HEK293 (cell line): ENCODE data around the gene SPRY4.

ENCODE experiments used
- CTCF ChIA-PET: fragments of 350-600 bp; formaldehyde crosslinking; extraction: SDS; loops from one replicate; lab custom pipeline; 2021; ENCODE audit warnings: antibody characterized with exemption; lab: Yijun Ruan, JAX
- POLR2A ChIA-PET: fragments of 300-600 bp; formaldehyde crosslinking; extraction: SDS; loops from one replicate; lab custom pipeline; 2020; ENCODE audit warnings: antibody characterized with exemption, inconsistent platforms; lab: Yijun Ruan, JAX
- H3K27ac ChIP-seq: fragments of 200-500 bp; sonication (Bioruptor generic); 2 replicates; pipeline ENCODE4 v1.5.1; 2014; ENCODE audit warnings: low read depth, low read length, control low read depth, inconsistent platforms; ENCODE audit errors: extremely low read depth
- H3K36me3 ChIP-seq, 2 experiments: fragments of 200-500 bp in 1 of 2; sonication (Bioruptor generic) in 1 of 2; 1 replicate in 1 of 2; 2 replicates in 1 of 2; pipeline ENCODE4 v1.5.1; 2014 to 2017; ENCODE audit warnings: inconsistent platforms in 2 of 2, low read length in 2 of 2; ENCODE audit not compliant: control insufficient read depth in 2 of 2, insufficient read depth in 1 of 2
- H3K4me1 ChIP-seq: fragments of 200-500 bp; sonication (Bioruptor generic); 2 replicates; pipeline ENCODE4 v1.5.1; 2014; ENCODE audit warnings: mild to moderate bottlenecking, low read length, inconsistent platforms; ENCODE audit not compliant: control insufficient read depth, insufficient read depth
- H3K4me3 ChIP-seq: 2 replicates; pipeline ENCODE4 v1.5.1; 2011; ENCODE audit warnings: low read depth, mild to moderate bottlenecking, control low read depth, low read length, moderate library complexity
- H3K9me3 ChIP-seq: fragments of 200-500 bp; sonication (Bioruptor generic); 2 replicates; pipeline ENCODE4 v1.5.1; 2014; ENCODE audit warnings: low read depth, low read length, inconsistent platforms; ENCODE audit not compliant: control insufficient read depth, insufficient read depth
- FEZF1 ChIP-seq: fragments of 450-650 bp; formaldehyde crosslinking; IDR thresholded peaks from 2 replicates; pipeline ENCODE4 v1.5.1; 2016; ENCODE audit warnings: missing biosample characterization, missing genetic modification characterization
- GLIS1 ChIP-seq: fragments of 450-650 bp; formaldehyde crosslinking; IDR thresholded peaks from 2 replicates; pipeline ENCODE4 v1.5.1; 2016; ENCODE audit warnings: missing biosample characterization, missing genetic modification characterization
- GLIS2 ChIP-seq: fragments of 450-650 bp; formaldehyde crosslinking; IDR thresholded peaks from 2 replicates; pipeline ENCODE4 v1.5.1; 2016; ENCODE audit warnings: missing biosample characterization, missing genetic modification characterization
- KLF10 ChIP-seq: fragments of 450-650 bp; IDR thresholded peaks from 2 replicates; pipeline ENCODE4 v1.5.1; 2018; ENCODE audit warnings: missing biosample characterization, mild to moderate bottlenecking, missing genetic modification characterization
- KLF9 ChIP-seq: fragments of 450-650 bp; formaldehyde crosslinking; IDR thresholded peaks from 2 replicates; pipeline ENCODE4 v1.5.1; 2016; ENCODE audit warnings: missing biosample characterization, missing genetic modification characterization, low read depth
- MYNN ChIP-seq: fragments of 450-650 bp; formaldehyde crosslinking; IDR thresholded peaks from 2 replicates; pipeline ENCODE4 v1.5.1; 2016; ENCODE audit warnings: missing biosample characterization, missing genetic modification characterization, borderline replicate concordance
- MZF1 ChIP-seq: fragments of 450-650 bp; formaldehyde crosslinking; IDR thresholded peaks from 2 replicates; pipeline ENCODE4 v1.5.1; 2017; ENCODE audit warnings: missing biosample characterization, missing genetic modification characterization, borderline replicate concordance
- SCRT2 ChIP-seq: fragments of 450-650 bp; formaldehyde crosslinking; IDR thresholded peaks from 2 replicates; pipeline ENCODE4 v1.5.1; 2016; ENCODE audit warnings: missing biosample characterization, missing genetic modification characterization
- SP2 ChIP-seq: fragments of 450-650 bp; formaldehyde crosslinking; IDR thresholded peaks from 2 replicates; pipeline ENCODE4 v1.5.1; 2016; ENCODE audit warnings: missing biosample characterization, missing genetic modification characterization
- SP3 ChIP-seq: fragments of 450-650 bp; formaldehyde crosslinking; IDR thresholded peaks from 2 replicates; pipeline ENCODE4 v1.5.1; 2016; ENCODE audit warnings: missing biosample characterization, missing genetic modification characterization
- TCF7L2 ChIP-seq: IDR thresholded peaks from 2 replicates; pipeline ENCODE4 v1.6.1; 2011; ENCODE audit warnings: low read depth, mild to moderate bottlenecking, inconsistent platforms, low read length, moderate library complexity, borderline replicate concordance
- ZBTB17 ChIP-seq: fragments of 450-650 bp; formaldehyde crosslinking; IDR thresholded peaks from 2 replicates; pipeline ENCODE4 v1.5.1; 2016; ENCODE audit warnings: missing biosample characterization, missing genetic modification characterization
- ZBTB44 ChIP-seq: fragments of 450-650 bp; IDR thresholded peaks from 2 replicates; pipeline ENCODE4 v1.5.1; 2018; ENCODE audit warnings: missing biosample characterization, mild to moderate bottlenecking, missing genetic modification characterization
- ZBTB48 ChIP-seq: fragments of 450-650 bp; formaldehyde crosslinking; IDR thresholded peaks from 2 replicates; pipeline ENCODE4 v1.5.1; 2016; ENCODE audit warnings: missing biosample characterization, missing genetic modification characterization
- ZBTB8A ChIP-seq: fragments of 450-650 bp; formaldehyde crosslinking; IDR thresholded peaks from 2 replicates; pipeline ENCODE4 v1.5.1; 2016; ENCODE audit warnings: missing biosample characterization, missing genetic modification characterization
- ZNF146 ChIP-seq: fragments of 450-650 bp; formaldehyde crosslinking; IDR thresholded peaks from 2 replicates; pipeline ENCODE4 v1.5.1; 2016; ENCODE audit warnings: missing biosample characterization, missing genetic modification characterization
- ZNF157 ChIP-seq: fragments of 450-650 bp; formaldehyde crosslinking; IDR thresholded peaks from 2 replicates; pipeline ENCODE4 v1.5.1; 2016; ENCODE audit warnings: missing biosample characterization, missing genetic modification characterization
- ZNF174 ChIP-seq: fragments of 450-650 bp; formaldehyde crosslinking; IDR thresholded peaks from 2 replicates; pipeline ENCODE4 v1.5.0; 2017; ENCODE audit warnings: missing biosample characterization, mild to moderate bottlenecking, missing genetic modification characterization
- ZNF184 ChIP-seq: fragments of 450-650 bp; IDR thresholded peaks from 2 replicates; pipeline ENCODE4 v1.5.1; 2018; ENCODE audit warnings: missing biosample characterization, mild to moderate bottlenecking, missing genetic modification characterization
- ZNF214 ChIP-seq: fragments of 450-650 bp; formaldehyde crosslinking; IDR thresholded peaks from 2 replicates; pipeline ENCODE4 v1.5.1; 2017; ENCODE audit warnings: missing biosample characterization, mild to moderate bottlenecking, missing genetic modification characterization, borderline replicate concordance
- ZNF311 ChIP-seq: fragments of 450-650 bp; formaldehyde crosslinking; IDR thresholded peaks from 2 replicates; pipeline ENCODE4 v1.5.1; 2017; ENCODE audit warnings: missing biosample characterization, missing genetic modification characterization, borderline replicate concordance
- ZNF341 ChIP-seq: fragments of 450-650 bp; formaldehyde crosslinking; IDR thresholded peaks from 2 replicates; pipeline ENCODE4; 2016; ENCODE audit warnings: low read depth, missing biosample characterization, missing genetic modification characterization
- ZNF398 ChIP-seq: fragments of 450-650 bp; formaldehyde crosslinking; IDR thresholded peaks from 2 replicates; pipeline ENCODE4 v1.5.1; 2017; ENCODE audit warnings: missing biosample characterization, missing genetic modification characterization
- ZNF558 ChIP-seq: fragments of 450-650 bp; formaldehyde crosslinking; IDR thresholded peaks from 2 replicates; pipeline ENCODE4 v1.5.1; 2016; ENCODE audit warnings: missing biosample characterization, missing genetic modification characterization
- ZNF585B ChIP-seq: fragments of 450-650 bp; formaldehyde crosslinking; IDR thresholded peaks from 2 replicates; pipeline ENCODE4 v1.5.1; 2016; ENCODE audit warnings: missing biosample characterization, missing genetic modification characterization
- ZNF629 ChIP-seq: fragments of 450-650 bp; formaldehyde crosslinking; IDR thresholded peaks from 2 replicates; pipeline ENCODE4 v1.5.1; 2017; ENCODE audit warnings: missing biosample characterization, missing genetic modification characterization
- ZNF768 ChIP-seq: fragments of 450-650 bp; formaldehyde crosslinking; IDR thresholded peaks from 2 replicates; pipeline ENCODE4 v1.5.1; 2018; ENCODE audit warnings: missing biosample characterization, mild to moderate bottlenecking, missing genetic modification characterization
- ZSCAN30 ChIP-seq: fragments of 450-650 bp; IDR thresholded peaks from 2 replicates; pipeline ENCODE4 v1.5.1; 2018; ENCODE audit warnings: missing biosample characterization, mild to moderate bottlenecking, missing genetic modification characterization, moderate library complexity
- TF ChIP-seq, protein P1 (sequence below): fragments of 450-650 bp; formaldehyde crosslinking; IDR thresholded peaks from 2 replicates; pipeline ENCODE4 v1.5.1; 2016; ENCODE audit warnings: missing biosample characterization, missing genetic modification characterization
- TF ChIP-seq, protein P2 (sequence below): fragments of 450-650 bp; formaldehyde crosslinking; optimal IDR thresholded peaks from 2 replicates; pipeline ENCODE3; 2016; ENCODE audit warnings: missing biosample characterization, mild to moderate bottlenecking, missing genetic modification characterization
- TF ChIP-seq, protein P3 (sequence below): fragments of 450-650 bp; formaldehyde crosslinking; IDR thresholded peaks from 2 replicates; pipeline ENCODE4 v1.5.1; 2017; ENCODE audit warnings: missing biosample characterization, missing genetic modification characterization

Gene SPRY4

DNA sequence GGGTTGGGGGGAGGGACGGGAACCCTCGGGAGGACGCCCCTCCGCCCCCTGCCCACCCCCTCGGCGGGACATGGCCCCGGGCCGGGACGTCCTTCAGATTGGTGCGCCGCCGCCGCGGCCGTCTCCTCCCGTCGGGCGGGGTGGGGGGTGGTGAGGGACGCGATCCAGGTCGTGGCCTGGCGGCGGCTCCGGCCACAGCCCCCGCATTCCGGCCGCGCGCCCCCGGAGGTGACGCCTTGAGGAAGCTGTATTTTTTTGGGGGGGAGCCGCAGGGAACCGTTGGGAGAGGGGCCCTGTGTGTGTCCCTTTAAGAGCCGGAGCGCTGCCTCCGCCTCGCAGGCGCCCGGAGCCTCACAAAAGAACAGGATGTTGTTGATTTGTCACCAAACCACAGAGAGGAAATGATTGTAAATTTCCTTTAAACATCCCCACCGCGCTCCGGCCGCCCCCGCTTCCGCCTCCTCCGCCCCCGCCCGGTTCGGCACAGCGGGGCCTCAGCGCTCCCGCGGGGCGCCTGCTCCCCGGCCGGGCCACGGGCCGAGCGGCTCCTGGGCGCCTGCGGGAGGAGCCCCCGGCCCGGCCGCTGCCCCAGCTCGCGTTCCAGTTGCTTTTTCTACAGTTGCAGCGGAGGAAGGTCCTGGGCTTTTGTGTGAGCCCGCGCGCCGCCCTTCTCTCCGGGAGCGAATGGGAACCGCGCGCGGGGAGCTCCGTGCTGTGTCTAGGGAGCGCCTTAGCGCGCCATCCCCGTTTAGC lies 32.1 kb upstream of the SPRY4 start:
- POLR2A ChIA-PET = interaction anchor here (0.6 to 1.5 kb wide), 6 partner anchors 16 to 189 kb away, joined by 3 to 11 read pairs (median 4); partner anchors contain the start of gene SPRY4
- Histone ChIP-seq H3K27ac (peak overlapping the region; percentile 94), H3K36me3 (no peaks in the 10 kb centered on the region), H3K4me3 (peak overlapping the region; percentile 63), H3K9me3 (no peaks in the 10 kb centered on the region), H3K4me1 (peaks cover 9% of the 10 kb centered on the region)
- CTCF ChIA-PET = interaction anchor here (0.6 to 1.6 kb wide), 7 partner anchors 25 to 199 kb away, joined by 3 to 5 read pairs (median 3); no protein-coding TSS in a partner anchor
- TF ChIP-seq TCF7L2 (peak; percentile 61; the same call in 1 of the 2 replicates), SP2 (tag by site-specific recombination) (peak; percentile 82), ZNF629 (tag by site-specific recombination) (peak; percentile 59), ZBTB17 (tag by site-specific recombination) (no peak), ZNF214 (tag by site-specific recombination) (no peak), SCRT2 (no peak), MZF1 (peak; percentile 20; the same call in 1 of the 2 replicates), ZBTB48 (tag by site-specific recombination) (peak; percentile 77; the same call in 1 of the 2 replicates), FEZF1 (peak; percentile 84), ZNF558 (tag by site-specific recombination) (no peak), ZBTB8A (tag by site-specific recombination) (0 out of 2 replicates have a peak, but pooled peaks have one; percentile 28), GLIS2 (peak; percentile 79), ZNF768 (tag by site-specific recombination) (no peak), ZSCAN30 (peak; percentile 3; the same call in 1 of the 2 replicates), ZNF184 (tag by site-specific recombination) (0 out of 2 replicates have a peak, but pooled peaks have one; percentile 17), SP3 (tag by site-specific recombination) (peak; percentile 89), ZNF157 (tag by site-specific recombination) (no peak), KLF10 (0 out of 2 replicates have a peak, but pooled peaks have one; percentile 28), ZNF398 (tag by site-specific recombination) (peak; percentile 80), ZNF174 (tag by site-specific recombination) (no peak), ZNF146 (tag by site-specific recombination) (no peak), ZBTB44 (tag by site-specific recombination) (peak; percentile 66; the same call in 1 of the 2 replicates), ZNF311 (no peak), MYNN (tag by site-specific recombination) (no peak), ZNF341 (peak; percentile 66), KLF9 (tag by site-specific recombination) (peak; percentile 44; the same call in 1 of the 2 replicates), GLIS1 (peak; percentile 52; the same call in 1 of the 2 replicates), ZNF585B (tag by site-specific recombination) (no peak)
- TF ChIP-seq, protein P1, sequence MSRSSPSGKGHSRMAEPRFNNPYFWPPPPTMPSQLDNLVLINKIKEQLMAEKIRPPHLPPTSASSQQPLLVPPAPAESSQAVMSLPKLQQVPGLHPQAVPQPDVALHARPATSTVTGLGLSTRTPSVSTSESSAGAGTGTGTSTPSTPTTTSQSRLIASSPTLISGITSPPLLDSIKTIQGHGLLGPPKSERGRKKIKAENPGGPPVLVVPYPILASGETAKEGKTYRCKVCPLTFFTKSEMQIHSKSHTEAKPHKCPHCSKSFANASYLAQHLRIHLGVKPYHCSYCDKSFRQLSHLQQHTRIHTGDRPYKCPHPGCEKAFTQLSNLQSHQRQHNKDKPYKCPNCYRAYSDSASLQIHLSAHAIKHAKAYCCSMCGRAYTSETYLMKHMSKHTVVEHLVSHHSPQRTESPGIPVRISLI (tag by site-specific recombination) = no peak
- TF ChIP-seq, protein P2, sequence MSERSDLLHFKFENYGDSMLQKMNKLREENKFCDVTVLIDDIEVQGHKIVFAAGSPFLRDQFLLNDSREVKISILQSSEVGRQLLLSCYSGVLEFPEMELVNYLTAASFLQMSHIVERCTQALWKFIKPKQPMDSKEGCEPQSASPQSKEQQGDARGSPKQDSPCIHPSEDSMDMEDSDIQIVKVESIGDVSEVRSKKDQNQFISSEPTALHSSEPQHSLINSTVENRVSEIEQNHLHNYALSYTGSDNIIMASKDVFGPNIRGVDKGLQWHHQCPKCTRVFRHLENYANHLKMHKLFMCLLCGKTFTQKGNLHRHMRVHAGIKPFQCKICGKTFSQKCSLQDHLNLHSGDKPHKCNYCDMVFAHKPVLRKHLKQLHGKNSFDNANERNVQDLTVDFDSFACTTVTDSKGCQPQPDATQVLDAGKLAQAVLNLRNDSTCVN (tag by site-specific recombination) = peak; percentile 67
- TF ChIP-seq, protein P3, sequence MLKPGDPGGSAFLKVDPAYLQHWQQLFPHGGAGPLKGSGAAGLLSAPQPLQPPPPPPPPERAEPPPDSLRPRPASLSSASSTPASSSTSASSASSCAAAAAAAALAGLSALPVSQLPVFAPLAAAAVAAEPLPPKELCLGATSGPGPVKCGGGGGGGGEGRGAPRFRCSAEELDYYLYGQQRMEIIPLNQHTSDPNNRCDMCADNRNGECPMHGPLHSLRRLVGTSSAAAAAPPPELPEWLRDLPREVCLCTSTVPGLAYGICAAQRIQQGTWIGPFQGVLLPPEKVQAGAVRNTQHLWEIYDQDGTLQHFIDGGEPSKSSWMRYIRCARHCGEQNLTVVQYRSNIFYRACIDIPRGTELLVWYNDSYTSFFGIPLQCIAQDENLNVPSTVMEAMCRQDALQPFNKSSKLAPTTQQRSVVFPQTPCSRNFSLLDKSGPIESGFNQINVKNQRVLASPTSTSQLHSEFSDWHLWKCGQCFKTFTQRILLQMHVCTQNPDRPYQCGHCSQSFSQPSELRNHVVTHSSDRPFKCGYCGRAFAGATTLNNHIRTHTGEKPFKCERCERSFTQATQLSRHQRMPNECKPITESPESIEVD (tag by site-specific recombination) = 0 out of 2 replicates have a peak, but pooled peaks have one; percentile 19
